H9 (cell line): ENCODE results near the gene MRPS27. TPM values are rescaled to one million over a fixed set of nuclear protein-coding genes. Genes with fewer than 3 reads are reported as not detected.

Experiments
- DNase-seq: peaks from one replicate; pipeline ENCODE4 v3.0.0-alpha.2; 2017
- H2AFZ ChIP-seq: one replicate; pipeline ENCODE4 v1.6.1; 2013; ENCODE audit warnings: mild to moderate bottlenecking, low read length, control low read depth, moderate library complexity
- H2AK5ac ChIP-seq: 2 replicates; pipeline ENCODE4 v1.6.1; 2013; ENCODE audit warnings: low read length, control low read depth, mixed read lengths; ENCODE audit not compliant: insufficient read length
- H2BK120ac ChIP-seq: one replicate; pipeline ENCODE4 v1.6.1; 2013; ENCODE audit warnings: low read depth, mild to moderate bottlenecking, low read length, control low read depth, inconsistent platforms; ENCODE audit not compliant: poor library complexity, severe bottlenecking
- H2BK12ac ChIP-seq: 2 replicates; pipeline ENCODE4 v1.6.1; 2013; ENCODE audit warnings: low read length, control low read depth, mixed read lengths, low read depth; ENCODE audit not compliant: insufficient read length
- H2BK15ac ChIP-seq: 2 replicates; pipeline ENCODE4 v1.6.1; 2013; ENCODE audit warnings: low read depth, low read length, control low read depth
- H2BK20ac ChIP-seq: one replicate; pipeline ENCODE4 v1.6.1; 2013; ENCODE audit warnings: low read depth, mild to moderate bottlenecking, low read length, control low read depth, inconsistent platforms; ENCODE audit not compliant: poor library complexity, severe bottlenecking
- H2BK5ac ChIP-seq: 2 replicates; pipeline ENCODE4 v1.6.1; 2013; ENCODE audit warnings: low read length, control low read depth, mixed read lengths; ENCODE audit not compliant: insufficient read length
- H3K14ac ChIP-seq: 2 replicates; pipeline ENCODE4 v1.6.1; 2013; ENCODE audit warnings: low read length, control low read depth; ENCODE audit not compliant: insufficient read depth
- H3K18ac ChIP-seq: 2 replicates; pipeline ENCODE4 v1.6.1; 2013; ENCODE audit warnings: low read depth, mild to moderate bottlenecking, mixed read lengths, low read length, control low read depth; ENCODE audit not compliant: insufficient read length
- H3K23ac ChIP-seq: 2 replicates; pipeline ENCODE4 v1.6.1; 2013; ENCODE audit warnings: low read length, control low read depth, mixed read lengths, low read depth; ENCODE audit not compliant: insufficient read length
- H3K23me2 ChIP-seq: 2 replicates; pipeline ENCODE4 v1.6.1; 2013; ENCODE audit warnings: low read depth, mild to moderate bottlenecking, mixed read lengths, low read length, control low read depth; ENCODE audit not compliant: insufficient read length, poor library complexity, severe bottlenecking
- H3K27ac ChIP-seq: 2 replicates; pipeline ENCODE4 v1.5.1; 2013; ENCODE audit warnings: low read length, control low read depth, mixed read lengths, low read depth; ENCODE audit not compliant: insufficient read length
- H3K27me3 ChIP-seq: 2 replicates; pipeline ENCODE4 v1.6.1; 2013; ENCODE audit warnings: low read length, control low read depth, inconsistent platforms; ENCODE audit not compliant: insufficient read depth
- H3K4ac ChIP-seq: 2 replicates; pipeline ENCODE4 v1.6.1; 2013; ENCODE audit warnings: low read depth, mild to moderate bottlenecking, control low read depth, inconsistent platforms, low read length, moderate library complexity
- H3K4me1 ChIP-seq: 2 replicates; pipeline ENCODE4 v1.6.1; 2013; ENCODE audit warnings: low read length, control low read depth, inconsistent platforms; ENCODE audit not compliant: insufficient read depth
- H3K4me2 ChIP-seq: 2 replicates; pipeline ENCODE4 v1.6.1; 2013; ENCODE audit warnings: low read length, control low read depth, mixed read lengths; ENCODE audit not compliant: insufficient read length, insufficient read depth
- H3K56ac ChIP-seq: 2 replicates; pipeline ENCODE4 v1.6.1; 2013; ENCODE audit warnings: low read depth, mild to moderate bottlenecking, mixed read lengths, low read length, control low read depth; ENCODE audit not compliant: insufficient read length
- H3K79me1 ChIP-seq: 2 replicates; pipeline ENCODE4 v1.6.1; 2013; ENCODE audit warnings: low read depth, mild to moderate bottlenecking, moderate library complexity, low read length, control low read depth, inconsistent platforms; ENCODE audit not compliant: insufficient read depth, poor library complexity, severe bottlenecking
- H3K79me2 ChIP-seq: 2 replicates; pipeline ENCODE4 v1.6.1; 2013; ENCODE audit warnings: low read length, control low read depth, inconsistent platforms; ENCODE audit not compliant: insufficient read depth
- H3K9ac ChIP-seq: 2 replicates; pipeline ENCODE4 v1.6.1; 2013; ENCODE audit warnings: low read length, control low read depth, mixed read lengths; ENCODE audit not compliant: insufficient read length; ENCODE audit errors: extremely low read depth
- H3K9me3 ChIP-seq: one replicate; pipeline ENCODE4 v1.6.1; 2013; ENCODE audit warnings: low read depth, low read length, inconsistent platforms; ENCODE audit not compliant: control insufficient read depth
- H3T11ph ChIP-seq: one replicate; pipeline ENCODE4 v1.6.1; 2013; ENCODE audit warnings: mild to moderate bottlenecking, low read length, control low read depth, inconsistent platforms
- H4K20me1 ChIP-seq: one replicate; pipeline ENCODE4 v1.6.1; 2013; ENCODE audit not compliant: control insufficient read depth, insufficient read length, insufficient read depth
- H4K5ac ChIP-seq: 2 replicates; pipeline ENCODE4 v1.6.1; 2013; ENCODE audit warnings: low read depth, mild to moderate bottlenecking, mixed read lengths, low read length, control low read depth; ENCODE audit not compliant: insufficient read length
- H4K8ac ChIP-seq: replicated peaks from 2 replicates; pipeline ENCODE4 v1.6.1; 2013; ENCODE audit warnings: low read length, control low read depth, mixed read lengths, low read depth; ENCODE audit not compliant: insufficient read length
- H4K91ac ChIP-seq: 2 replicates; pipeline ENCODE4 v1.6.1; 2013; ENCODE audit warnings: low read depth, mild to moderate bottlenecking, moderate library complexity, mixed read lengths, low read length, control low read depth; ENCODE audit not compliant: insufficient read length
- H3K27ac Mint-ChIP-seq, 3 experiments: 2 replicates in 2 of 3; 3 replicates in 1 of 3; pipeline ENCODE4 v1.8.0; 2020 to 2021; ENCODE audit warnings: mixed read lengths in 3 of 3, mild to moderate bottlenecking in 1 of 3, moderate library complexity in 1 of 3
- H3K27me3 Mint-ChIP-seq: 2 replicates; pipeline ENCODE4 v1.8.0; 2021; ENCODE audit warnings: low read depth, mild to moderate bottlenecking, moderate library complexity, mixed read lengths
- H3K36me3 Mint-ChIP-seq, 3 experiments: 2 replicates in 2 of 3; 3 replicates in 1 of 3; pipeline ENCODE4 v1.8.0; 2020 to 2021; ENCODE audit warnings: low read depth in 3 of 3, mixed read lengths in 3 of 3; ENCODE audit not compliant: insufficient read depth in 1 of 3
- H3K4me1 Mint-ChIP-seq, 2 experiments: 2 replicates each; pipeline ENCODE4 v1.8.0; 2020; ENCODE audit warnings: mixed read lengths in 2 of 2
- H3K4me3 Mint-ChIP-seq, 2 experiments: 2 replicates in 1 of 2; 3 replicates in 1 of 2; pipeline ENCODE4 v1.8.0; 2020 to 2021; ENCODE audit warnings: mild to moderate bottlenecking in 2 of 2, mixed read lengths in 2 of 2, moderate library complexity in 1 of 2
- H3K9me3 Mint-ChIP-seq, 2 experiments: 2 replicates in 1 of 2; 3 replicates in 1 of 2; pipeline ENCODE4 v1.8.0; 2020; ENCODE audit warnings: mild to moderate bottlenecking in 2 of 2, mixed read lengths in 2 of 2, moderate library complexity in 1 of 2
- CTCF ChIP-seq: fragments of 200-600 bp; sonication (generic); conservative IDR thresholded peaks from 3 replicates; pipeline ENCODE4 v1.8.0; 2021; ENCODE audit warnings: antibody characterized with exemption, mild to moderate bottlenecking
- WGBS: extraction: QIAGEN DNeasy Blood & Tissue Kit; methylation state at CpG from one replicate; pipeline ENCODE4 v1.1.7; 2013; ENCODE audit warnings: missing lambda C conversion rate, low lambda C conversion rate, mixed read lengths; ENCODE audit not compliant: insufficient read length; ENCODE audit errors: extremely low coverage; 5-methylcytosine and 5-hydroxymethylcytosine counted together
- total RNA-seq: library from RNA; stranded (reverse); gene quantifications from 2 replicates; pipeline ENCODE4 v1.2.1, GENCODE V29; 2021

Gene MRPS27
- total RNA-seq, 1 experiment from 2014 or later = 83.3 TPM

DNA sequence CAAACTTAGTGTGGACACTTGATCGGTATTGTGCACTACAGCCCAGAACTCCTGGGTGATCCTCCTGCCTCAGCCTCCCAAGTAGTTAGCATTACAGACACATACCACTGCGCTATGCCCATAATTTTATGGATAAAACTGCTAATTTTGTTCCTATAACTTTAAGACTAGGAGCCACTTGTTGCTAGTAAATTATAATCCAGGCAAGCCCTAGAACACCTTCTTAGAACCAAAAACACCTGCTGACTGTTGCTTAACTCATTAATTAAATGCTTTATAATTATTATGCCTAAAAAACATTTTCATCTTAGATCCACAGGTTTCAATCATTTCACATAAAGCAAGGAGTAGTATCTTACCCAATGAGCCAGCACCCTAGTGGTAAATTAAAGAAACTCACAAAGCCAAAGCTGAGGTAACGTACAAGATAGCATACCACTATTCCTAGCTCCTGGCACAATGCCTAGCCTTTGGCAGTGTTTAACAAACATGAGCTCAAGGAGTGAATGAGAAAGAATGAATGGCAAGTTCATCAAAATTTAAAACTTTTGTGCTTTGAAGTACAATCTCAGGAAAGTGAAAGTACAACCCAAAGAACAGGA, 5.4 kb downstream of the MRPS27 start:
- H2BK20ac ChIP-seq = no peak overlapping the region
- no peak overlapping the region for H3T11ph ChIP-seq
- no CpG with 5 or more reads among the region's 3 CpGs for WGBS
- no peaks in the 10 kb centered on the region for H3K27me3 ChIP-seq
- H4K5ac ChIP-seq = no peak overlapping the region
- Mint-ChIP-seq H3K4me3 (no peak overlapping the region), H3K4me1 (peaks cover 2 to 5% of the 10 kb centered on the region in 2 experiments; a peak in 2 of 4 replicates), H3K36me3 (peaks cover 17 to 54% (median 39%) of the 10 kb centered on the region in 3 experiments), H3K9me3 (peaks cover 0 to under 1% of the 10 kb centered on the region in 2 experiments; a peak in 2 of 5 replicates), H3K27me3 (no peaks in the 10 kb centered on the region), H3K27ac (no peak overlapping the region)
- H3K79me1 ChIP-seq = no peaks in the 10 kb centered on the region
- no peak overlapping the region for H3K18ac ChIP-seq
- no peak overlapping the region for H3K56ac ChIP-seq
- no peak overlapping the region for H2BK120ac ChIP-seq
- no peak overlapping the region for H3K4me2 ChIP-seq
- H3K27ac ChIP-seq = no peak overlapping the region
- H2AFZ ChIP-seq = no peak overlapping the region
- H4K91ac ChIP-seq = no peak overlapping the region
- no peaks in the 10 kb centered on the region for H3K4me1 ChIP-seq
- TF ChIP-seq CTCF = peak; percentile 40; the same call in 1 of the 3 replicates
- no peak overlapping the region for H2AK5ac ChIP-seq
- no peak overlapping the region for H2BK15ac ChIP-seq
- no peak overlapping the region for H4K8ac ChIP-seq
- DNase-seq = no peak
- H2BK12ac ChIP-seq = no peak overlapping the region
- H3K79me2 ChIP-seq = peaks cover 2% of the 10 kb centered on the region; the same call in 1 of the 2 replicates
- H3K14ac ChIP-seq = no peak overlapping the region
- H2BK5ac ChIP-seq = no peak overlapping the region
- no peak overlapping the region for H3K9ac ChIP-seq
- H4K20me1 ChIP-seq = no peaks in the 10 kb centered on the region
- no peak overlapping the region for H3K4ac ChIP-seq
- H3K9me3 ChIP-seq = no peaks in the 10 kb centered on the region
- H3K23ac ChIP-seq = no peak overlapping the region
- no peaks in the 10 kb centered on the region for H3K23me2 ChIP-seq
